Measurements from ENCODE around the gene PDLIM1.

- TF ChIP-seq CTCF (IDR thresholded peaks at IDR 0.05; ENCODE audit: low read depth, low read length) (no peak), POLR2A (IDR thresholded peaks at IDR 0.05; ENCODE audit: extremely low read depth, insufficient read length) (no peak)
Measured at GRCh38 chr10:95253686-95254085, 37.1 kb downstream of the PDLIM1 start.
